Kidney (tissue), 14 donors: Measurements from ENCODE around the gene RPS6KA2. TPM values are rescaled to one million over a fixed set of nuclear protein-coding genes. Genes with fewer than 3 reads are reported as not detected.

Experiments used
- DNase-seq, 5 donors: peaks; one replicate each; pipeline ENCODE4 v3.0.0-alpha.2; 2013 to 2020
- FAIRE-seq: peaks from 2 replicates; lab custom pipeline; 2012; peaks lifted over from hg19 to GRCh38; lab: Jason Lieb, UNC
- H3K27ac ChIP-seq, 2 donors: one replicate each; pipeline ENCODE4 v1.7.0; 2013; ENCODE audit warnings: low read depth in 2 of 2, low read length in 2 of 2, inconsistent platforms in 1 of 2
- H3K27me3 ChIP-seq: one replicate; pipeline ENCODE4 v1.7.1; 2013; ENCODE audit warnings: low read length, inconsistent platforms; ENCODE audit not compliant: control insufficient read depth, insufficient read depth
- H3K36me3 ChIP-seq, 3 donors: one replicate each; pipeline versions ENCODE4 v1.7.0 to v1.7.1; 2013; ENCODE audit warnings: low read length in 3 of 3, control low read depth in 1 of 3, inconsistent platforms in 1 of 3; ENCODE audit not compliant: insufficient read depth in 3 of 3, control insufficient read depth in 2 of 3
- H3K4me1 ChIP-seq, 3 donors: one replicate each; pipeline versions ENCODE4 v1.7.0 to v1.7.1; 2013; ENCODE audit warnings: low read length in 3 of 3, inconsistent platforms in 1 of 3, low read depth in 1 of 3; ENCODE audit not compliant: control insufficient read depth in 2 of 3, insufficient read depth in 2 of 3
- H3K4me3 ChIP-seq, 3 donors: one replicate each; pipeline versions ENCODE4 v1.7.0 to v1.8.1; 2013; ENCODE audit warnings: low read length in 3 of 3, control low read depth in 1 of 3, inconsistent platforms in 1 of 3
- H3K9ac ChIP-seq, 3 donors: one replicate each; pipeline versions ENCODE4 v1.7.0 to v1.7.1; 2013; ENCODE audit warnings: low read length in 3 of 3, control low read depth in 1 of 3, inconsistent platforms in 1 of 3
- H3K9me3 ChIP-seq, 3 donors: one replicate each; pipeline versions ENCODE4 v1.7.0 to v1.7.1; 2013; ENCODE audit warnings: low read length in 3 of 3, control low read depth in 1 of 3, inconsistent platforms in 1 of 3; ENCODE audit not compliant: control insufficient read depth in 2 of 3, insufficient read depth in 1 of 3
- CTCF ChIP-seq: IDR thresholded peaks from 3 replicates; pipeline ENCODE4 v1.5.1; 2012; ENCODE audit warnings: mild to moderate bottlenecking, moderate library complexity, borderline replicate concordance; ENCODE audit not compliant: insufficient read depth; ENCODE audit errors: extremely low read depth
- intact Hi-C: fragments of 100-400 bp; cut with DNase I; formaldehyde crosslinking; loops from one replicate; pipeline ENCODE4 v1.11.1; 2022
- polyA plus RNA-seq: library from polyadenylated mRNA; stranded (reverse); fragments of 350-450 nt; fragmentation: Illumina TruSeq; extraction: RNeasy Lipid Tissue Mini Kit (QIAGEN cat#74804); gene quantifications from one replicate; pipeline ENCODE4 v1.2.3, GENCODE V29; 2014; ENCODE audit warnings: low read depth, low replicate concordance; ENCODE audit not compliant: insufficient read depth
- total RNA-seq: library from RNA; stranded (reverse); fragmentation: NEBNext Ultra II Directional; extraction: Animal tissue kit (Norgen Biotek cat#: 25700); gene quantifications from one replicate; pipeline ENCODE4 v1.2.1, GENCODE V29; 2021
- donor health status: control.
- donor health status: control.
- donor health status: control.
- donor health status: control.
- donor health status: control.
- donor health status: DM: yes; HTN: yes; CAD: no.
- donor health status: Normal renal cell carcinoma (clear cell type).

The RPS6KA2 gene
- total and polyA plus RNA-seq, 2 donors from 2014 or later, result 12.3 to 61.2 TPM

GRCh38 chr6:166591961-166592520 lies 35.0 kb downstream of the RPS6KA2 start:
- Histone ChIP-seq H3K9ac (no peak overlapping the region), H3K9me3 (no peaks in the 10 kb centered on the region)

GRCh38 chr6:166591026-166591425 lies 36.0 kb downstream of the RPS6KA2 start:
- Histone ChIP-seq H3K9me3 (no peaks in the 10 kb centered on the region), H3K4me1 (peaks cover 0 to 13% (median 9%) of the 10 kb centered on the region in 3 donors), H3K4me3 (no peak overlapping the region), H3K36me3 (no peaks in the 10 kb centered on the region), H3K9ac (no peak overlapping the region), H3K27me3 (no peaks in the 10 kb centered on the region), H3K27ac (no peak overlapping the region)
- intact Hi-C loops, result no loop called here
- DNase-seq, result no peak
- FAIRE-seq, result no peak
- TF ChIP-seq CTCF, result no peak

More at GRCh38 chr6:166591961-166592520, 35.0 kb downstream of the RPS6KA2 start:
- H3K27ac ChIP-seq, result no peak overlapping the region
- TF ChIP-seq CTCF, result no peak
- H3K4me3 ChIP-seq, result no peak overlapping the region
- no peaks in the 10 kb centered on the region for H3K27me3 ChIP-seq
- intact Hi-C loops, result no loop called here
- no peak for DNase-seq
- H3K4me1 ChIP-seq, result peaks cover 0 to 13% (median 9%) of the 10 kb centered on the region in 3 donors
- FAIRE-seq, result no peak
- H3K36me3 ChIP-seq, result no peaks in the 10 kb centered on the region

- no peak for TF ChIP-seq CTCF
- peaks cover 0 to 13% (median 9%) of the 10 kb centered on the region in 3 donors for H3K4me1 ChIP-seq
- H3K9ac ChIP-seq, result no peak overlapping the region
- no peak overlapping the region for H3K27ac ChIP-seq
- no peaks in the 10 kb centered on the region for H3K36me3 ChIP-seq
- H3K27me3 ChIP-seq, result no peaks in the 10 kb centered on the region
- DNase-seq (peak in 1 of 5 donors; percentile 9), FAIRE-seq (no peak)
- H3K9me3 ChIP-seq, result no peaks in the 10 kb centered on the region
- no peak overlapping the region for H3K4me3 ChIP-seq
- intact Hi-C loops, result no loop called here
Measured at GRCh38 chr6:166589786-166590574, 37.1 kb downstream of the RPS6KA2 start.
